Colonic mucosa (tissue), 4 donors: ENCODE measurements around the gene RPL3. TPM values are rescaled to one million over a fixed set of nuclear protein-coding genes. Genes with fewer than 3 reads are reported as not detected.
A peak's percentile ranks its signal among the peaks of the same experiment; 100 is the strongest.

ENCODE experiments used
- DNase-seq: peaks from one replicate; pipeline ENCODE4 v3.0.0-alpha.2; 2020
- H3K27ac ChIP-seq: fragments of 200-600 bp; one replicate; pipeline ENCODE4 v1.8.0; 2021
- H3K27me3 ChIP-seq: fragments of 200-600 bp; one replicate; pipeline ENCODE4 v1.8.0; 2021
- H3K36me3 ChIP-seq: fragments of 200-600 bp; one replicate; pipeline ENCODE4 v1.8.0; 2021
- H3K4me1 ChIP-seq: fragments of 200-600 bp; one replicate; pipeline ENCODE4 v1.8.0; 2021; ENCODE audit warnings: mild to moderate bottlenecking
- H3K4me3 ChIP-seq: fragments of 200-600 bp; one replicate; pipeline ENCODE4 v1.8.0; 2021
- H3K9ac ChIP-seq, 2 donors: one replicate each; pipeline ENCODE4 v1.7.0; 2013; ENCODE audit warnings: control low read depth in 2 of 2, low read depth in 2 of 2, low read length in 2 of 2
- H3K9me3 ChIP-seq: fragments of 200-600 bp; one replicate; pipeline ENCODE4 v1.8.0; 2021
- CTCF ChIP-seq: fragments of 200-600 bp; IDR thresholded peaks from one replicate; pipeline ENCODE4 v1.8.0; 2022; ENCODE audit warnings: antibody characterized with exemption, mild to moderate bottlenecking
- intact Hi-C: fragments of 100-400 bp; cut with DNase I; formaldehyde crosslinking; loops from one replicate; pipeline ENCODE4 v1.14.1; 2022
- total RNA-seq, 2 donors: library from RNA; stranded (reverse); fragmentation: NEBNext Ultra II Directional in 1 of 2; extraction: Animal tissue kit (Norgen Biotek cat#: 25700) in 1 of 2; gene quantifications; one replicate each; pipeline ENCODE4 v1.2.1, GENCODE V29; 2021
- donor health status: healthy.
- donor health status: DM: no; HTN: no; CAD: no.
- donor health status: DM: no; HTN: no; CAD: no.

The RPL3 gene
- total RNA-seq, 2 donors from 2014 or later: 1,796 to 1,829 TPM

GRCh38 chr22:39312410-39312809, 7.0 kb downstream of the RPL3 start:
- Histone ChIP-seq H3K27me3 (no peaks in the 10 kb centered on the region), H3K4me3 (no peak overlapping the region), H3K27ac (no peak overlapping the region), H3K36me3 (peaks cover 47% of the 10 kb centered on the region), H3K9me3 (no peaks in the 10 kb centered on the region), H3K9ac (no peak overlapping the region), H3K4me1 (peaks cover 21% of the 10 kb centered on the region)
- no peak for TF ChIP-seq CTCF
- intact Hi-C loops: loop anchor here (10.0 kb wide), 1 partner anchor 212 kb away; the partner anchor contains the start of gene ATF4
- DNase-seq: no peak

GRCh38 chr22:39311592-39312400, 7.6 kb downstream of the RPL3 start:
- H3K4me3 ChIP-seq: no peak overlapping the region
- no peak for DNase-seq
- H3K4me1 ChIP-seq: peaks cover 16% of the 10 kb centered on the region
- H3K36me3 ChIP-seq: peaks cover 47% of the 10 kb centered on the region
- H3K9me3 ChIP-seq: no peaks in the 10 kb centered on the region
- intact Hi-C loops: loop anchor here (2.0 to 10.0 kb wide), 2 partner anchors 141 to 213 kb away; partner anchors contain the start of gene ATF4
- no peak for TF ChIP-seq CTCF
- no peak overlapping the region for H3K27ac ChIP-seq
- H3K27me3 ChIP-seq: no peaks in the 10 kb centered on the region
- H3K9ac ChIP-seq: no peak overlapping the region

GRCh38 chr22:39309881-39310714, 9.3 kb downstream of the RPL3 start:
- intact Hi-C loops: loop anchor here (2.0 to 10.0 kb wide), 3 partner anchors 65 to 215 kb away; partner anchors contain the start of genes ATF4 and PDGFB
- Histone ChIP-seq H3K27me3 (no peaks in the 10 kb centered on the region), H3K27ac (no peak overlapping the region), H3K9ac (no peak overlapping the region), H3K4me1 (peaks cover 4% of the 10 kb centered on the region), H3K9me3 (no peaks in the 10 kb centered on the region), H3K36me3 (peaks cover 34% of the 10 kb centered on the region), H3K4me3 (no peak overlapping the region)
- no peak for DNase-seq
- TF ChIP-seq CTCF: no peak

GRCh38 chr22:39309364-39309861, 10.0 kb downstream of the RPL3 start:
- Histone ChIP-seq H3K36me3 (peaks cover 27% of the 10 kb centered on the region), H3K27ac (peak overlapping the region; percentile 27), H3K9ac (peak overlapping the region in 1 of 2 donors; percentile 35), H3K27me3 (no peaks in the 10 kb centered on the region), H3K4me1 (no peaks in the 10 kb centered on the region), H3K9me3 (no peaks in the 10 kb centered on the region), H3K4me3 (no peak overlapping the region)
- intact Hi-C loops: loop anchor here (10.0 kb wide), 1 partner anchor 65 kb away; the partner anchor contains the start of gene PDGFB
- no peak for TF ChIP-seq CTCF
- DNase-seq: no peak
